ENCODE results near the gene L1CAM.

DNA sequence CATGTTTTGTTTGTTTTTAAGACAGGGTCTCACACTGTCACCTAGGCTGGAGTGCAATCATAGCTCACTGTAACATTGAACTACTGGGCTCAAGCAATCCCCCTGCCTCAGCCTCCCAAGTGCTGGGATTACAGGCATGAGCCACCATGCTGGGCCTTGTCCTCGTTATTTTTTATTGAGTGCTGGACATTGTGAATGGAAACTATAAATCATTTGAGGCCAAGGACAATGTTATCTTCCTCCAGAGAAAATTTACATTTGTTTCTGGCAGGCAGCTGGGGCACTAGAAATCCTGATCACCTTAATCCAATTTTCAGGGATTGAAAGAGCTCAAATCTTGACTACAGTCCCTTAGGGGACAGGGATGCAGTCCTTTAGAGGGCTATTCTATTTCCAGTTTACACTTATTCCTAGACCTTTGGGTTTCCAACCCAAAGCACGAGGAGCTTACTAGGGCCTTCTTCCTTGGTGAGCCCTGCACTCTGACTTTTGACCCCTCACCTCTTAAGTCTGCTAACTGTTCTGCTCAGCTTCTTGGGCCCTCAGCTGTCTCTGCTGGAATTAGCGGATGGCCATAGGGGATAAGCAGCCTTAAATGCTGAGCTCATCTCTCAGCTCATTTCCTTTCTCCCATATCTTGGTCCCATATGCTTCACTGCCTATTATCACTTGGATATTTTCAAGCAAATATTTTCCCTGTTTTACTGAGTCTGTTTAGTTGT lies 32.6 kb downstream of the L1CAM start:
- TF ChIP-seq, protein P1, sequence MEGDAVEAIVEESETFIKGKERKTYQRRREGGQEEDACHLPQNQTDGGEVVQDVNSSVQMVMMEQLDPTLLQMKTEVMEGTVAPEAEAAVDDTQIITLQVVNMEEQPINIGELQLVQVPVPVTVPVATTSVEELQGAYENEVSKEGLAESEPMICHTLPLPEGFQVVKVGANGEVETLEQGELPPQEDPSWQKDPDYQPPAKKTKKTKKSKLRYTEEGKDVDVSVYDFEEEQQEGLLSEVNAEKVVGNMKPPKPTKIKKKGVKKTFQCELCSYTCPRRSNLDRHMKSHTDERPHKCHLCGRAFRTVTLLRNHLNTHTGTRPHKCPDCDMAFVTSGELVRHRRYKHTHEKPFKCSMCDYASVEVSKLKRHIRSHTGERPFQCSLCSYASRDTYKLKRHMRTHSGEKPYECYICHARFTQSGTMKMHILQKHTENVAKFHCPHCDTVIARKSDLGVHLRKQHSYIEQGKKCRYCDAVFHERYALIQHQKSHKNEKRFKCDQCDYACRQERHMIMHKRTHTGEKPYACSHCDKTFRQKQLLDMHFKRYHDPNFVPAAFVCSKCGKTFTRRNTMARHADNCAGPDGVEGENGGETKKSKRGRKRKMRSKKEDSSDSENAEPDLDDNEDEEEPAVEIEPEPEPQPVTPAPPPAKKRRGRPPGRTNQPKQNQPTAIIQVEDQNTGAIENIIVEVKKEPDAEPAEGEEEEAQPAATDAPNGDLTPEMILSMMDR (IDR thresholded peaks at IDR 0.05) = no peak
- no peak for TF ChIP-seq HOXA7 (CRISPR knock-in tag; IDR thresholded peaks at IDR 0.05)
- no peak for TF ChIP-seq POLR2A (IDR thresholded peaks at IDR 0.05; ENCODE audit: low read length)
- TF ChIP-seq TP53 (CRISPR knock-in tag; IDR thresholded peaks at IDR 0.05) = no peak
- TF ChIP-seq ELK1 (IDR thresholded peaks at IDR 0.05; ENCODE audit: low read depth, low read length) = no peak
- TF ChIP-seq RCOR1 (IDR thresholded peaks at IDR 0.05; ENCODE audit: low read depth, low read length) = no peak
- TF ChIP-seq RAD21 (conservative IDR thresholded peaks at IDR 0.05 in 1 of 2, IDR thresholded peaks at IDR 0.05 in 1 of 2) = no peak
- no peak for TF ChIP-seq SMC3 (IDR thresholded peaks at IDR 0.05)
- no peak for TF ChIP-seq RFX5 (IDR thresholded peaks at IDR 0.05)
- no peak for TF ChIP-seq CHD2 (IDR thresholded peaks at IDR 0.05; ENCODE audit: low read length, partially characterized antibody)
- TF ChIP-seq ZC3H11A (IDR thresholded peaks at IDR 0.05) = no peak
- TF ChIP-seq HDAC2 (IDR thresholded peaks at IDR 0.05) = no peak
- no peak for TF ChIP-seq RNF2 (IDR thresholded peaks at IDR 0.05; ENCODE audit: borderline replicate concordance, low read depth)
- TF ChIP-seq BHLHE40 (IDR thresholded peaks at IDR 0.05; ENCODE audit: low read depth, low read length) = no peak
